Esophagus squamous epithelium (tissue), 5 donors: ENCODE results near the gene EVC2. TPM values are rescaled to one million over a fixed set of nuclear protein-coding genes. Genes with fewer than 3 reads are reported as not detected.

Source experiments
- DNase-seq: peaks from one replicate; lab custom pipeline; 2025; lab: John Stamatoyannopoulos, UW
- H3K27ac ChIP-seq, 4 donors: fragments of 200-600 bp; sonication (generic); one replicate each; pipeline ENCODE4 v1.5.1; 2016 to 2019; ENCODE audit warnings: mild to moderate bottlenecking in 1 of 4
- H3K27me3 ChIP-seq, 4 donors: fragments of 200-600 bp; sonication (generic); 1 replicate in 3 of 4; 2 replicates in 1 of 4; pipeline versions ENCODE4 v1.5.1 to v1.6.0; 2017 to 2021; ENCODE audit warnings: antibody characterized with exemption in 1 of 4
- H3K36me3 ChIP-seq, 3 donors: fragments of 200-600 bp; sonication (generic); one replicate each; pipeline ENCODE4 v1.5.1; 2016 to 2019
- H3K4me1 ChIP-seq, 3 donors: fragments of 200-600 bp; sonication (generic); one replicate each; pipeline ENCODE4 v1.5.1; 2017 to 2019
- H3K4me3 ChIP-seq, 4 donors: fragments of 200-600 bp; sonication (generic); 1 replicate in 3 of 4; 2 replicates in 1 of 4; pipeline ENCODE4 v1.5.1; 2016 to 2019; ENCODE audit warnings: mild to moderate bottlenecking in 2 of 4, moderate library complexity in 1 of 4
- H3K9me3 ChIP-seq, 3 donors: fragments of 200-600 bp; sonication (generic); one replicate each; pipeline ENCODE4 v1.5.1; 2016 to 2019
- POLR2A ChIP-seq, 4 donors: fragments of 450-650 bp; IDR thresholded peaks; one replicate each; pipeline ENCODE4 v1.6.1; 2017; ENCODE audit warnings: antibody characterized with exemption in 4 of 4, mild to moderate bottlenecking in 4 of 4, moderate library complexity in 3 of 4
- WGBS, 2 donors: methylation state at CpG; one replicate each; pipeline ENCODE4 v1.1.5; 2018; 5-methylcytosine and 5-hydroxymethylcytosine counted together
- intact Hi-C: fragments of 100-400 bp; cut with DNase I; formaldehyde crosslinking; loops from one replicate; pipeline ENCODE4 v1.15.0; 2022
- total RNA-seq, 4 donors: library from RNA; depleted of rRNA; stranded (reverse); fragments of >200 nt; gene quantifications; one replicate each; pipeline ENCODE4 v1.1.0, GENCODE V29; 2016
- TF ChIP-seq, protein P1 (sequence below), 6 experiments: fragments of 450-650 bp in 4 of 6; fragments of 200-600 bp in 2 of 6; sonication (generic) in 2 of 6; IDR thresholded peaks; one replicate each; pipeline ENCODE4 v1.5.1; 2016 to 2019; ENCODE audit warnings: antibody characterized with exemption in 6 of 6, mild to moderate bottlenecking in 4 of 6, moderate library complexity in 4 of 6
- donor health status: DM: yes; HTN: yes; CAD: no.

Gene EVC2
- total RNA-seq, 4 donors from 2014 or later, result 5.0 to 12.6 (median 5.1) TPM

DNA sequence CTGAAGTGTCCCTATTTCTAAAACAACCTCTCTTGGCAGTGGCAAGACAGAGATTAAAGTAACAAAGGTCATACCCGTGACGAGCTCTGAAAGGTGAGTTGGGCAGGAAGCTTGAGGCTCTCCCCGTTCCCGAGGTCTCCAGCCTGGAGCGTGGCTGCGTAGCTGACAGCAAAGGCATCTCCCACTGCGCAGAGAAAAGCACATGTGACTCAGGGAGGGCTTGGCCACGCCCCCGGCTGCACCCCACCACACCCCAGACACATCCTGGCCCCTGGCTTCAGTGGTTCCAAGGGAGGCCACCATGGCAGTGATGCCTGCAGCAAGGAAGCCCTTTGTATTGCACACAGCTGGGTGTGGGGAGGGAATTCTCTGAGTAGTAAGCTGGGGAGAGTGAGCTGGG, 23.1 kb downstream of the EVC2 start:
- H3K27ac ChIP-seq, result no peak overlapping the region
- WGBS, 2 donors, result 88 to 94% methylated on average over 7 to 8 of the region's 9 CpGs
- intact Hi-C loops, result no loop called here
- H3K4me1 ChIP-seq, result no peaks in the 10 kb centered on the region
- no peak for DNase-seq
- no peak overlapping the region for H3K4me3 ChIP-seq
- H3K9me3 ChIP-seq, result no peaks in the 10 kb centered on the region
- no peaks in the 10 kb centered on the region for H3K27me3 ChIP-seq
- H3K36me3 ChIP-seq, result peaks cover 15 to 100% (median 24%) of the 10 kb centered on the region in 3 donors
- TF ChIP-seq POLR2A (IDR thresholded peaks at IDR 0.05), result no peak
- TF ChIP-seq, protein P1, sequence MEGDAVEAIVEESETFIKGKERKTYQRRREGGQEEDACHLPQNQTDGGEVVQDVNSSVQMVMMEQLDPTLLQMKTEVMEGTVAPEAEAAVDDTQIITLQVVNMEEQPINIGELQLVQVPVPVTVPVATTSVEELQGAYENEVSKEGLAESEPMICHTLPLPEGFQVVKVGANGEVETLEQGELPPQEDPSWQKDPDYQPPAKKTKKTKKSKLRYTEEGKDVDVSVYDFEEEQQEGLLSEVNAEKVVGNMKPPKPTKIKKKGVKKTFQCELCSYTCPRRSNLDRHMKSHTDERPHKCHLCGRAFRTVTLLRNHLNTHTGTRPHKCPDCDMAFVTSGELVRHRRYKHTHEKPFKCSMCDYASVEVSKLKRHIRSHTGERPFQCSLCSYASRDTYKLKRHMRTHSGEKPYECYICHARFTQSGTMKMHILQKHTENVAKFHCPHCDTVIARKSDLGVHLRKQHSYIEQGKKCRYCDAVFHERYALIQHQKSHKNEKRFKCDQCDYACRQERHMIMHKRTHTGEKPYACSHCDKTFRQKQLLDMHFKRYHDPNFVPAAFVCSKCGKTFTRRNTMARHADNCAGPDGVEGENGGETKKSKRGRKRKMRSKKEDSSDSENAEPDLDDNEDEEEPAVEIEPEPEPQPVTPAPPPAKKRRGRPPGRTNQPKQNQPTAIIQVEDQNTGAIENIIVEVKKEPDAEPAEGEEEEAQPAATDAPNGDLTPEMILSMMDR (IDR thresholded peaks at IDR 0.05), result no peak

DNA sequence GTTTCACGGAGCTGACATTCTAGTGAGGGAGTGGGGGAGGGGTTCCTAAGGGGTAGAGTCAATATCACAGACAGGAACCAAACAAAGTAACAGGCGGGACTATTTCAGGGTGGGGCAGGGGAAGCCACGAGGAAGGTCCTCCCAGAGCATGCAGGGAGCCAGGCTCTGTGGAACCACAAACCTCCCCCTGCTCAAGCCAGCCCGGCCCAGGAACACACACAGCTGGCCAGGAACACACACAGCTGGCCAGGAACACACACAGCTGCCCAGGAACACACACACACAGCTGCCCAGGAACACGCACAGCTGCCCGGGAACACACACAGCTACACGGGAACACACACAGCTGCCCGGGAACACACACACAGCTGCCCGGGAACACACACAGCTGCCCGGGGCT, 24.8 kb downstream of the EVC2 start:
- Histone ChIP-seq H3K27me3 (no peaks in the 10 kb centered on the region), H3K4me3 (no peak overlapping the region), H3K9me3 (no peaks in the 10 kb centered on the region), H3K27ac (no peak overlapping the region), H3K4me1 (no peaks in the 10 kb centered on the region), H3K36me3 (peaks cover 15 to 98% (median 19%) of the 10 kb centered on the region in 3 donors)
- 39 to 72% methylated on average over 4 to 9 of the region's 10 CpGs for WGBS, 2 donors
- DNase-seq, result no peak
- TF ChIP-seq, protein P1 (IDR thresholded peaks at IDR 0.05), result no peak
- no peak for TF ChIP-seq POLR2A (IDR thresholded peaks at IDR 0.05)
- intact Hi-C loops, result no loop called here

DNA sequence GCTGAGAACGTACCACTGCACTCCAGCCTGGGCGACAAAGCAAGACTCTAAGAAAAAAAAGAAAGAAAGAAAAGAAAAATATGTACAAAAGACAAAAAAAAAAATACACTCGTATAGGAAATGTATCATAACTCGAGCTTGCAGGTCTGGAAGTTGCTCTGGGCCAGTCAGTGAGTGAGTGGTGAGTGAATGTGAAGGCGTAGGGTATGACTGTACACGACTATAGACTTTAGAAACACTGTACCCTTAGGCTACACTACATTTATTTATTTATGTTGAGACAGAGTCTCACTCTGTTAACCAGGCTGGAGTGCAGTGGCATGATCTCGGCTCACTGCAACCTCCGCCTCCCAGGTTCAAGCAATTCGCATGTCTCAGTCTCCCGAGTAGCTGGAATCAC, 29.4 kb downstream of the EVC2 start:
- intact Hi-C loops, result no loop called here
- Histone ChIP-seq H3K27me3 (no peaks in the 10 kb centered on the region), H3K4me1 (no peaks in the 10 kb centered on the region), H3K9me3 (no peaks in the 10 kb centered on the region), H3K36me3 (peaks cover 0 to 83% (median 6%) of the 10 kb centered on the region in 3 donors), H3K4me3 (no peak overlapping the region), H3K27ac (no peak overlapping the region)
- 75 to 84% methylated on average over 10 of the region's 10 CpGs for WGBS, 2 donors
- no peak for TF ChIP-seq POLR2A (IDR thresholded peaks at IDR 0.05)
- TF ChIP-seq, protein P1 (IDR thresholded peaks at IDR 0.05), result no peak
- no peak for DNase-seq

DNA sequence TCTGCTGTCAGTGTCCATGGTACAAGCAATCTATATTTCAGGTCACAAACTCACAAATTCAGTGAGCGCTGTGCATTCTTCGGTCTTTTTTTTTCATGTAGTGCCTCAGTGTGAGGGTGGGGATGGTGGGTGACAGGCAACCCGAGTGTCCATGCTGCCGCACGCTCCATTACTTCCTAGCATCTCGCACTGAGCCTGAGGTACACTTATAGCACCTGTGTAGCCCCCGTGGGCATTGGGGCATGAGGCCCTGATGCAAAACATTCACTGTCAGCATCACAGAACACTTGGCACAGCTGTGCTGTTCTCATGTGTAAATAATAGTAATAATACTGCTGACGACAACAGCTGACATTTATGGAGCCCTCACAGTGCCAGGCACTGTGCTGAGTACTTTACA, 31.6 kb downstream of the EVC2 start:
- no peak overlapping the region for H3K4me3 ChIP-seq
- intact Hi-C loops, result no loop called here
- H3K27ac ChIP-seq, result no peak overlapping the region
- WGBS, 2 donors, result 89 to 95% methylated on average over 8 of the region's 8 CpGs
- no peak for DNase-seq
- H3K36me3 ChIP-seq, result peaks cover 0 to 71% (median 6%) of the 10 kb centered on the region in 3 donors
- no peak for TF ChIP-seq POLR2A (IDR thresholded peaks at IDR 0.05)
- TF ChIP-seq, protein P1 (IDR thresholded peaks at IDR 0.05), result no peak
- no peaks in the 10 kb centered on the region for H3K27me3 ChIP-seq
- no peaks in the 10 kb centered on the region for H3K4me1 ChIP-seq
- no peaks in the 10 kb centered on the region for H3K9me3 ChIP-seq

DNA sequence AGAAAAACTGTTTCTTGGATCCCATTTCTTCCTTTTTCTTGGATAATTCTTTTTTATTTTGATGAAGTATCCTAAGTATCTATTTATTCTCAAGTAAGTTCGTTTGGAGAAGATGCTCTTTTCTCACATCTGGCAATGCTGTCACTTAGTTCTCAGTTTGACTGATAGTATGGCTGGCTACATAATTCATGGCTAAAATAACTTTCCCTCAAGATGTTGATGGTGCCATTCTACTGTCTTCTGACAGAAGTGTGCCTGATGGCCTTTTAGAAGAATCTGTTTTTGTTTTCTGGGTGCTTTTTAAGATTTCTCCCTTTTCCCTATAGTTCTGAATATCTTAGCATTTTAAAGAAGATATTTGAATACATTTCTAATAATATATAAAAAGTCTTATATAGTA, 41.6 kb downstream of the EVC2 start:
- WGBS, 2 donors, result 70 to 78% methylated on average over 1 of the region's 1 CpG
- intact Hi-C loops, result no loop called here
- H3K27ac ChIP-seq, result no peak overlapping the region
- TF ChIP-seq, protein P1 (IDR thresholded peaks at IDR 0.05), result no peak
- TF ChIP-seq POLR2A (IDR thresholded peaks at IDR 0.05), result no peak
- no peak for DNase-seq
- H3K9me3 ChIP-seq, result no peaks in the 10 kb centered on the region
- H3K4me3 ChIP-seq, result no peak overlapping the region
- H3K4me1 ChIP-seq, result no peaks in the 10 kb centered on the region
- no peaks in the 10 kb centered on the region for H3K27me3 ChIP-seq
- H3K36me3 ChIP-seq, result peaks cover 0 to 35% (median 0%) of the 10 kb centered on the region in 3 donors
